SK-N-SH treated with all-trans-retinoic acid at 6 μM for 48 hours (cell line): ENCODE data around the gene SMIM24.

Source experiments
- ARNTL ChIP-seq: fragments of 450-650 bp; formaldehyde crosslinking; IDR thresholded peaks from 2 replicates; pipeline ENCODE4 v1.5.0; 2020; ENCODE audit warnings: low read depth, mild to moderate bottlenecking, moderate library complexity, borderline replicate concordance
- GLIS3 ChIP-seq: fragments of 250-450 bp; sonication (Bioruptor Pico); IDR thresholded peaks from 2 replicates; pipeline ENCODE4 v1.5.0; 2020; ENCODE audit warnings: mild to moderate bottlenecking, moderate library complexity
- RARB ChIP-seq: fragments of 250-450 bp; sonication (Bioruptor Pico); IDR thresholded peaks from 2 replicates; pipeline ENCODE4 v1.8.0; 2021; ENCODE audit warnings: mild to moderate bottlenecking, moderate library complexity

- no peak for TF ChIP-seq ARNTL (CRISPR knock-in tag)
- TF ChIP-seq GLIS3 (CRISPR knock-in tag): no peak
- no peak for TF ChIP-seq RARB (CRISPR knock-in tag)
Measured at GRCh38 chr19:3448616-3449334, 31.6 kb downstream of the SMIM24 start.
